Measurements from ENCODE around the gene CDH13.

CDH13 gene

GRCh38 chr16:82991410-82991809, 364.6 kb downstream of the CDH13 start:
- H3K4me3 ChIP-seq (ENCODE audit: low read length): no peak overlapping the region
- no peak for TF ChIP-seq ZNF274 (IDR thresholded peaks at IDR 0.05; ENCODE audit: low read depth, low read length)

GRCh38 chr16:82991966-82992675, 365.4 kb downstream of the CDH13 start:
- TF ChIP-seq ZNF274 (IDR thresholded peaks at IDR 0.05; ENCODE audit: low read depth, low read length): no peak
- H3K4me3 ChIP-seq (ENCODE audit: low read length): no peak overlapping the region

GRCh38 chr16:82992786-82993185, 366.0 kb downstream of the CDH13 start:
- H3K4me3 ChIP-seq (ENCODE audit: low read length): no peak overlapping the region
- no peak for TF ChIP-seq ZNF274 (IDR thresholded peaks at IDR 0.05; ENCODE audit: low read depth, low read length)

- H3K4me3 ChIP-seq (ENCODE audit: low read length): no peak overlapping the region
- no peak for TF ChIP-seq ZNF274 (IDR thresholded peaks at IDR 0.05; ENCODE audit: low read depth, low read length)
Observed at GRCh38 chr16:82993415-82993814, 366.6 kb downstream of the CDH13 start.

GRCh38 chr16:82993926-82994325, 367.2 kb downstream of the CDH13 start:
- H3K4me3 ChIP-seq (ENCODE audit: low read length): no peak overlapping the region
- no peak for TF ChIP-seq ZNF274 (IDR thresholded peaks at IDR 0.05; ENCODE audit: low read depth, low read length)

GRCh38 chr16:82995286-82995923, 368.6 kb downstream of the CDH13 start:
- no peak for TF ChIP-seq ZNF274 (IDR thresholded peaks at IDR 0.05; ENCODE audit: low read depth, low read length)
- no peak overlapping the region for H3K4me3 ChIP-seq (ENCODE audit: low read length)

- no peak overlapping the region for H3K4me3 ChIP-seq (ENCODE audit: low read length)
- TF ChIP-seq ZNF274 (IDR thresholded peaks at IDR 0.05; ENCODE audit: low read depth, low read length): no peak
Observed at GRCh38 chr16:82995924-82996441, 369.2 kb downstream of the CDH13 start.

GRCh38 chr16:82996814-82997213, 370.0 kb downstream of the CDH13 start:
- H3K4me3 ChIP-seq (ENCODE audit: low read length): no peak overlapping the region
- no peak for TF ChIP-seq ZNF274 (IDR thresholded peaks at IDR 0.05; ENCODE audit: low read depth, low read length)

GRCh38 chr16:82999711-83000110, 372.9 kb downstream of the CDH13 start:
- no peak overlapping the region for H3K4me3 ChIP-seq (ENCODE audit: low read length)
- no peak for TF ChIP-seq ZNF274 (IDR thresholded peaks at IDR 0.05; ENCODE audit: low read depth, low read length)

GRCh38 chr16:83002351-83003334, 375.9 kb downstream of the CDH13 start:
- TF ChIP-seq ZNF274 (IDR thresholded peaks at IDR 0.05; ENCODE audit: low read depth, low read length): no peak

GRCh38 chr16:83004868-83005652, 378.3 kb downstream of the CDH13 start:
- TF ChIP-seq ZNF274 (IDR thresholded peaks at IDR 0.05; ENCODE audit: low read depth, low read length): no peak
- no peak overlapping the region for H3K4me3 ChIP-seq (ENCODE audit: low read length)

More at GRCh38 chr16:83002351-83003334, 375.9 kb downstream of the CDH13 start:
- H3K4me3 ChIP-seq (ENCODE audit: low read length): no peak overlapping the region

- no peak overlapping the region for H3K4me3 ChIP-seq (ENCODE audit: low read length)
- no peak for TF ChIP-seq ZNF274 (IDR thresholded peaks at IDR 0.05; ENCODE audit: low read depth, low read length)
Observed at GRCh38 chr16:83005653-83006160, 378.9 kb downstream of the CDH13 start.
